DLD1 (cell line): ENCODE measurements around the gene ZKSCAN3.
"Not testable (repeated sequence)": the region's sequence is repeated elsewhere in the genome, so short reads cannot be mapped to it uniquely, and the experiment has no call there.

Experiments
- in situ Hi-C: cut with HindIII; loops from 2 replicates; pipeline ENCODE4 v1.10.0; 2017; ENCODE audit warnings: low sequenced_read_pairs

ZKSCAN3 gene

DNA sequence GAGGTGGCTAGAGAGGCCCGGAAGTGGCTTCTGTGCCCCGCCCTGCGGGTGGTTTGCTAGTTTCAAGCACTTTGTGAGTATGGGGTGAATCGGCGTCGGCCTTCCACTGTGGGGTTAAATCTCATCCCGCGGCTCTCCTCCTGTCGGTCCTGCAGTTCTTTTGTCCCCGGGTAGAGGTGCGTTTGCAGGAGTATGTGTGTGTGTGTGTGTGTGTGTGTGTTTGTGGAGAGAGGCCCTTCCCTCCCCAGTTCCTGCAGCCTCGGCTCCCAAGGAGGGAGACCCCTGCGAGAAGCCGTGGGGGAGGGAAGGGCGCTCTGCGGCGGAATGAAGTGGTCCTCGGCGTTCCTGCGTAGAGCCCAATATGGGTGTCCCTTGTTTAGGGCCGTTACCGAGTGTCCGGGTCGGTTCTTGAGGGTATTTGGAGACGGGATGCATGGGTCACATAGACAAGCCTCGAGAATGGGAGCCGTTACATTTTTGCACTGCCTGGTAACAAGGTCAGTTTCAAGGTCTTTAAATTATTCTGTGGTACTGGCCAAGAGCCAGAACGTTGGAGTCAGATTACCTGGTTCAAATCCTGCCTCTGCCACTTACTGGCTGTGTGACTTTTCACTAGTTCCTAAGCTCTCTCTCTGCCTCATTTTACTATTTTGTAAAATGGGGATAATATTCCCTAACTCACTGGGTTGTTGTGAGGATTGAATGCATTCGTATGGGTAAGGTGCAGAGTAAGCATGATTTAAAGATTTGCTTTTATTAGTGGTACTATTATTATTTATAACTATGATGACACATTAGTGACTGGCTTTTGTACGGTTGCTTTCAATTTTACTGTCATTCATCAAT is at the start of gene ZKSCAN3:
ZKSCAN3 (plus strand) TSS at position 56 of the 846 bp plus-strand sequence. CDS start 9,640 bp downstream, outside the sequence.
- in situ Hi-C loops, result no loop called here

DNA sequence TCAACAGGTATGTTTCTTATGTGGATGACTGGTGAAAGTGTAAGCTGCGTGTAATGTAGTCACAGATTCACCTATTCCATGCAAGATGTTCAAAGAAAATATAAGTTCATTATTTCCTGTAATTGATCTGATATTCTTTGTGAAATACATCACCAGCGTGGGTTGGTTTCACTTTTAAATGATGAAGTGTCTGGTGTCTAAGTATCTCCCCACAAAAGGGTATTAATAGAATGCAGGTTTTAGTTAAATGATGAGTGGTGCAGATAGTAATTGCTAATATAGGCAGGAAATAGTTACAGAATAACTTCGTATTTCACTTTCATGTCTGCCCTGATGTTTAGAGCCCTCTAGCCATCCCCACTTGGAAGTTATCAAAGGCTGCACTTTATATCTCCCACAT is 46.2 kb upstream of the ZKSCAN3 start:
- in situ Hi-C loops, result no loop called here

DNA sequence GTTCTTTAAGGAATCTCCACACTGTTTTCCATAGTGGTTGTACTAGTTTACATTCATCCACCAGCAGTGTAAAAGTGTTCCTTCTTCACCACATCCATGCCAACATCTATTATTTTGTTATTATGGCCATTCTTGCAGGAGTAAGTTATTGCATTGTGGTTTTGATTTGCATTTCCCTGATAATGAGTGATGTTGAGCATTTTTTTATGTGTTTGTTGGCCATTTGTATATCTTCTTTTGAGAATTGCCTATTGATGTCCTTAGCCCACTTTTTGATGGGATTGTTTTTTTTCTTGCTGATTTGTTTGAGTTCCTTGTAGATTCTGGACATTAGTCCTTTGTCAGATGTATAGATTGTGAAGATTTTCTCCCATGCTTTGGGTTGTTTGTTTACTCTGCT is 43.4 kb upstream of the ZKSCAN3 start:
- in situ Hi-C loops, result not testable (repeated sequence)

DNA sequence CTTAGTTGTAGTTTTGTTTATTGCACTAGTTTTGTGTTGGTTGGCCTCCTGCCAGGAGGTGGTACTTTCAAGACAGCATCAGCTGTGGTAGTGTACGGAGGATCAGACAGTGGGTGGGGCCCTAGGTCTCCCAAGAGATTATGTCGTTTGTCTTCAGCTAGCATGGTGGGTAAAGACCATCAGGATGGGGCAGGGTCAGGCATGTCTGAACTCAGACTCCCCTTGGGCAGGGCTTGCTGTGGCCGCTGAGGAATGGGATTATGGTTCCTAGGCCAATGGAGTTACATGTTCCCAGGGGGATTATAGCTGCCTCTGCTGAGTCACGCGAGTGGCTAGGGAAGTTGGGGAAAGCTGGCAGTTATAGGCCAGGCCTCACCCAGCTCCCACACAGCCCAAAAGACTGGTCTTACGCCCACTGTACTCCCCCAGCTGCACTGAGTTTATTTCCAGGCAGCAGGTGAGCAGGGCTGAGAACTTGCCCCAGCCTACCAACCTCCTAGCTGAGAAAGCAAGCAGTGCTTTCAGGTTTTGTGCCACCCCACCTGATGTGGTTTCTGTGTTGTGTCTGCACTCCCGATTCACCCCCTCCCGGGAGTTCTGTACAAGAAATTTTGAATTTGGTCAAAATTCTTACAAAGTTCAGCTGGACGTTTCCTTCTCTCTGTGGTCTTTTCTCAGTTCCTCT is 38.5 kb upstream of the ZKSCAN3 start:
- in situ Hi-C loops, result no loop called here

DNA sequence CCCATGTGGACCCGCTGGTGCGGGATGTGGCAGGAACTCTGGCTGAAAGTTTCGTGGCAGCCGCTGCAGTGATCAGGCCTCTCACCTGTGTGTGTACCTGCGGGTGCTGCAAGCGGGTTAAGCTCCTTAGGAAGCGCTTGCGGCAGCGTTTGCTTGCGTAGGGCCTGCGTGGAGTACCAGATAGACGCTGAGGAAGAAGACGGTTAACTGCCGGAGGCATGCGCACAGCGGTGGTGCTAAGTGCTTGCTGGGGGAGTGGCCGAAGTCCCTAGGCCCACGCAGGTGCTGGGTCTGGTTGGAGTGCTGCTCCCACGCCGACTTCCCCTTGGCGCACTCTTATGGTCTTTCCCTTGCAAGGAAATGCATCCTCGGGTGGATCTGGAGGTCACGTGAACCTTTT is 36.8 kb upstream of the ZKSCAN3 start:
- in situ Hi-C loops, result no loop called here

DNA sequence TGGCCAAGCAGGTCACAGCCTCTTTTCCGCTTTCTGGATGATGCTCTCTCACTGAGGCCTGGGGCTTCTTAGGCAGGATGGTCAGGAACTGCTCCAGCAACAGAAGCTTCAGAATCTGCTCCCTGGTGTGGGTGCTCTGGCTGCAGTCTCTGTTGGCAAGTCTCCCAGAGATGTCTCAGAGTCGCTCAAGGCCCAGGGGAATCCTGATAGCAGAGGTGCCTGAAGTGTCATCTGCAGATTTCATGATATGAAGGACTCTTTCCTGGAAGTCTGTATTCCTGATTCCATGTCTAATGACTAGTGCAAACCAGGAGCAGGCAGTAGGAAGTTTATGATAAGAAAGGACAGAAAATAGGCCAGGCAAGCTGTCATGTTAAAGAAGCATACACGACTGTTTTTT is 34.1 kb upstream of the ZKSCAN3 start:
- in situ Hi-C loops, result no loop called here

DNA sequence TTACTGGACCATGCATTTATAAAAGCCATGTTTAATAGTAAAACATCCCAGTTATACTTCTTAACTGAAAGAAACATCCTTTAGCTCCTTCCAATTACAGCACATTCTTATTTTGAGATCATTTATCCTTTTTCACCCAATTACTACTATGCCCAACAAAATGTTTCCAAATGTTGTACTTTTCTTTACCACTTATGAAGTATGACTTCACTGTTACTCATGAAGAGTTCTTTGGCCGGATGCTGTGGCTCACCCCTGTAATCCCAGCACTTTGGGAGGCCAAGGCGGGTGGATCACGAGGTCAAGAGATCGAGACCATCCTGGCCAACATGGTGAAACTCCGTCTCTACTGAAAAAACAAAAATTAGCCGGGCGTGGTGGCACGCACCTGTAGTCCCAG is 31.9 kb upstream of the ZKSCAN3 start:
- in situ Hi-C loops, result not testable (repeated sequence)

DNA sequence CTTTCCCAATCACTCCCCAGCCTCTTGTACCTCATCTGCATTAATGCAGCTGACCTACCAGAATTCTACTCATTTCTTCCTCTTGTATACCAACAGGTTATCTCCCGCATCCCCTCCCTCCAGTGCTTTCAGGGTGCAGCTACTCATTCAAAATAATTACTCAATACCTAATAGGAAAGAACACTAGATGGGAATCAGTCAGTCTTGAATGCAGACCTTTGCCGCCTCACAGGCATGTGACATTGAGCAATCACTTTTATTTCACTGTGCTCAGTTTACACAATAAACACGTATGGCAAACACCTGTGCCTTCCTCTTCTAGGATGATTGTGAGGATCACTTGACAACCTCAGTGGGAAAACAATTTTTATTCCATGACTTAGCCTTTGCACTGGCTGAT is 27.1 kb upstream of the ZKSCAN3 start:
- in situ Hi-C loops, result no loop called here

DNA sequence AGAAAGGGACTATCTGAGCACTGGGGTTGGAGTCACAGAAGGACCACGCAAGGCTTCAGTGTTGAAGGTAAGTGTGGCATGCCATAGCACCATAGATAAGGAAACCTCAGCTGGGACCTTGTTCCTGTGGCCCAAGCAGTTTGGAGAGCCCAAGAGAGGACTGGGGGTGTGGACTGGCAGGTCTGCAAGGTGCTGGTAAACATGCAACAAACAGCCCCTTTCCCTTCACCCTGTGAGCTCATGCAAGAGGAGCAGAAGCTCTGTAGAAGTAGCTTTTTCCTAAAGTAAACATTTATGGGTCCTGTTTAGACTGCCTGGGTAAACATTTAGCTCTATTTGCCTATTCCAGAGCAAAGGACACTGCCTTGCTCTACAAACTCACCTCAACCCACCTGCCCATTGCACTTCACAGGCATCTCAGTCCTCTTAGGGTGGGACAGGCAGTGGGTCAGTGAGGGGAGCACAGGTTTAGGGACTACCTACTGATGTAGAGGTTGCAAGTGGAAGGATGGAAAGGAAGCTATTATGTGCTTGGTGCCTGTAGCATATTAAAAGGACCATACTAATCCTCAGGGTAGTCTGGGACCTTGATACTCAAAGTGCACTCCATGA is 25.8 kb upstream of the ZKSCAN3 start:
- in situ Hi-C loops, result no loop called here

DNA sequence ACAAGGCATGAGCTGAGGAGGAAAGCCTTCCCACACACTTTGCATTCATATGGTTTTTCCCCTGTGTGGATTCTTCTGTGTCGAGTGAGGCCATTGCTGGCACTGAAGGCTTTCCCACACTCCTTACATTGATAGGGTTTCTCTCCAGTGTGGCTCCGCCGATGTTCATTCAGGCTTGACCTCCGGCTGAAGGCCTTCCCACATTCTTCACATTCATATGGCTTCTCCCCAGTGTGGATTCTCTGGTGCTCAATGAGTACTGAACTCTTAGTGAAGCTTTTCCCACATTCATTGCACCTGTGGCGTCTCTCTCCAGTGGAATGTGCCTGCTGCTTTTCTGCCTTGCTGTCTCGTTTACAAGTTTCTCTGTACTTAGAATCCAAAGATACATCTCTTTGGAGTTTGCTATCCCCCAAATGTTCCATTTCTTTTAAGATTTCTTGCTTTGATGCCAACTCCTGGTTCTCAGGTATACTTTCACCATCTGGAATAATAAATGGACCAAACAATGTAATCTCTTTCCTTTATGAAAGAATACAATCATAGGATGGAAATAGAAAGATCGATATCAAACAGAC is 23.3 kb upstream of the ZKSCAN3 start:
- in situ Hi-C loops, result no loop called here

DNA sequence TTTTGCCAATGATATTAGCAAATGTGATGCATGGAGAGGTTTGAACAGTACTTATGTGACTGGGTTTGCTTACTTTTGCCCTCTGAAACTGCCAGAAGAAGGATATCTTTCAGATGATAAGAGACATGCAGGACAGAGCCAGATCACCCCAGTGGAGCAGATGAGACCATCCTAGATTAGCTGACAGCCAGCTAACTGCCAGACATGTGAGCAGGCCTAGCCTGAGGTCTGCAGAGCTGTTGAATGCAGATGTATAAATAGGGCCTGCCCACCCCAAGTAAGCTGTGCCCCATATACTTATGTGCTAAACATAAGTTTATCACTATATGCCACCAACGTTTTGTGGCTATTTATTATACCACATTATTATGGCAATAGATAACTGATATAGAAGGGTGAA is 19.7 kb upstream of the ZKSCAN3 start:
- in situ Hi-C loops, result no loop called here

DNA sequence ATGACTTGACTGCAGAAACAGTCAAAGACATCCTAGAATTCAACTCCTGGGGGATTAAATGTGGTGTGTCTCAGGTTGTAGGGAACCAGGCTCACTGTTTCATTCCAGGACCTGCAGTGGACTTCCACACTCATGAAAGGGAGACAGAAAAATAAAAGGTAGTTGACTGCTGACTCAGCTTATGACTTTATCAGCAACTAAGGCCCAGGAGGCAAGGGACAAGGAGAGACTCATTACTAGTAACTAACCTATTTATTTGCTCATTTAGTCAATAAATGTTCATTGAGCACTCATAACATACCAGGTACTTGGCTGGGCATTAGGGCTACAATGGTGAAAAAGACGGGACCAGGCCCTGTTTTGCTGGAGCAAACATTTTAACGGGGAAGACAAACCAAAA is 16.7 kb upstream of the ZKSCAN3 start:
- in situ Hi-C loops, result no loop called here

DNA sequence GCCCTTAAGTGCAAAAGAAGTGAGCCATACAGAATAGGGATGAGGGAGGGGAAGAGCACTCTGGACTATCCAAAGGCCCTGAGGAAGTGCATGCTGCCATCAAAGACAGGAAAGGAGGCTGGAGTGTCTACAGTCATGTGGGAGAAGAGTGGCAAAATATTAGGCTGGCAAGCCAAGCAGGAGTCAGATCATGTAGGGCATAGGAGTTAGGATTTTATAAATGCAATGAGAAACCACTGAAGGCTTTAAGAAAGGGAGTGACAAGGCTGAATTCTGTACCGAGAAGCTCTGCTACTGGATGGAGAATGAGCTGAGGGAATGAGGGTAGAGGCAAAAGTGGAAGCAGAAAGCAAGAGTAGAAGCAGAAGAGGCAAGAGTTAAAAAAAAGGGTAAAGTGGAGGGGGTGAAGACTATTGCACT is 16.1 kb upstream of the ZKSCAN3 start:
- in situ Hi-C loops, result no loop called here

DNA sequence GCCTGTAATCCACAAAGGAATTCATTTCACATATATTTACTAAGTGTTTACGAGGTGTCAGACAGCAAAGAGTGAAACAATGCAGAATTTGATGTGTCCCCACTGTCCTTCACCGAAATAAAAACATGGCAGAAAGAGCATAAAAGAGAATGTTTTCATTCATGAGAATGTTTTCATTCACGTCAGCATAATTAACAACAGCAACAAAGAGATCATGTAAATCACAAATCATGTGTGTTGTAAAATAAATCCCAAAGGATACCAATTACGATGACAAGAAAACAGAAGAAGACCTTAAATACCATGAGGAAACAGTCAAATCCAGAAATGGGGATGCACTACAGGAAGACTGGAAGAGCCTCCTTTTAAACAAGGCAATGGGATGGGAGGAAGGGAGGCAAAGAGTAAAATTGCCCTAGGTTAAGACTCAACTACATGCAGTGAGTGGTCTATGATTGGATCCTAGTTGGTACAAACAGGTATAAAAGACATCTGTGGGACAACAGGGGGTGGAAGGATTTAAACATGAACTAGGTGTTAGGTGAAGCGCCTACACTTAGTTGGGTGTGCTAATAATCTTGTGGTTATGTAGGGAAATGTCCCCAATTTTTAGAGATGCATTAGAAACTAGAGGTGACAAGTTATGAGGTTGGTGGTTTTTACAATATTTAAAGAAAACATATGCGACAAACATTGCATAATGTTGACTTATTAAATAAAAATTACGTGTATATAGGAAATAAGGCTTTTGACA is 15.3 kb upstream of the ZKSCAN3 start:
- in situ Hi-C loops, result no loop called here

DNA sequence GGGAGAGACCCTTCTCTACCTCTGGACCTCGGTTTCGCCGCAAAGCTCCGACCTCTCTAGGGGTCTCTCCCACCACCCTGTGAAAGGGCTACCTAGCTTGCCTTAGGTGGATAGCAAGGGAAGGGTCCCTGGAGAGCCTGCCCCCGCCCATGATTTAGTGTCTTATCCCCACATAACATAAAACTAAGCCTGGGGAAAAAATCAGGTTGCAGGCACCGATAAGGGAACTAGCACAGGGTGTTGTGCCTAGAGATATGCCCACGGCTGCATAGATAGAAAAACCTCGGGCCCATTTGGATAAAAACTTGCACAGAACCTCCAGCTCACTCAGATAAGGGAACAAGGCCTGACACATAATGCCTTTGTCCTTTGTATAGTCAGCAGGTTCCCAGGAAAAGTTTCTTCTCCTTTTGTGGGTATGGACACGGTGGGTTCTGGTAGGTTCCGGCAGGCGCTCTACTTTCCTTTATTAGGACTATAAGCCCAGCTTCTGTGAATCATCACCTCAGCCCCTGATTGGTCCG is 14.6 kb upstream of the ZKSCAN3 start:
- in situ Hi-C loops, result no loop called here

DNA sequence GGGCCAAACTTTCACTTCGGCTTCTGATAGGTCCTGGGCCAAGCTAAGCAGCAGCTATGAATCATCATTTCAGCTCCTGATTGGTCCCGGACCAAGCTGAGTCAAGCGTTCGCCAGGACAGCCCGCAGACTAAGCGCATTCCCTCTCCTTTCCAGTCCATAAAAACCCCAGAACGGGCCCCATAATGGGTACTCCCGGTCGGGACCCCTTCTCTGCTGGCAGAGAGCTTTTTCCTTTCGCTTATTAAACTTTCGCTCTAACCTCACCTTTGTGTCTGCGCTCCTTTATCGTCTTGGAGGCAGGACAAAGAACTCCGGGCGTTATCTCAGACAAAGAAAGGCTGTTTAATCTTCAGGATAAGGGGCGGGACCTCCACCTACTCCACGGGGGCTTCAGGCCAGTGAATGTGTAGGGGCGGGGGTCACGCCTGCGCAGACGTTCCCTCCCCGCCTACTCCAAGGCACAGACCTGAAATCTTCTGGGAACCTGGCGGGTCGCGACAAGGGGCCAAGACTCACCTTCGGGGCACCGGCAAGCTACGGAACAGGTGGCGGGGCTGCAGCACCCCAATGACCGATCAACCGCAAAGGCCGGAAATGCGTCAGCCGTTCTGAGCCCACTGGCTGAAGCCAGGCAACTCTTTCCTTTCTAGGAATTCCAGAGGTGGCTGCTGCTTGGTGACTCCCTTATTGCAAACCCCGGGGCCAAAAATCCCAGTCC is 14.0 kb upstream of the ZKSCAN3 start, which contains the start of gene ZSCAN31:
ZSCAN31 (minus strand) TSS at position 585 of the 720 bp plus-strand sequence. CDS start 6,465 bp downstream, outside the sequence.
- in situ Hi-C loops, result no loop called here

DNA sequence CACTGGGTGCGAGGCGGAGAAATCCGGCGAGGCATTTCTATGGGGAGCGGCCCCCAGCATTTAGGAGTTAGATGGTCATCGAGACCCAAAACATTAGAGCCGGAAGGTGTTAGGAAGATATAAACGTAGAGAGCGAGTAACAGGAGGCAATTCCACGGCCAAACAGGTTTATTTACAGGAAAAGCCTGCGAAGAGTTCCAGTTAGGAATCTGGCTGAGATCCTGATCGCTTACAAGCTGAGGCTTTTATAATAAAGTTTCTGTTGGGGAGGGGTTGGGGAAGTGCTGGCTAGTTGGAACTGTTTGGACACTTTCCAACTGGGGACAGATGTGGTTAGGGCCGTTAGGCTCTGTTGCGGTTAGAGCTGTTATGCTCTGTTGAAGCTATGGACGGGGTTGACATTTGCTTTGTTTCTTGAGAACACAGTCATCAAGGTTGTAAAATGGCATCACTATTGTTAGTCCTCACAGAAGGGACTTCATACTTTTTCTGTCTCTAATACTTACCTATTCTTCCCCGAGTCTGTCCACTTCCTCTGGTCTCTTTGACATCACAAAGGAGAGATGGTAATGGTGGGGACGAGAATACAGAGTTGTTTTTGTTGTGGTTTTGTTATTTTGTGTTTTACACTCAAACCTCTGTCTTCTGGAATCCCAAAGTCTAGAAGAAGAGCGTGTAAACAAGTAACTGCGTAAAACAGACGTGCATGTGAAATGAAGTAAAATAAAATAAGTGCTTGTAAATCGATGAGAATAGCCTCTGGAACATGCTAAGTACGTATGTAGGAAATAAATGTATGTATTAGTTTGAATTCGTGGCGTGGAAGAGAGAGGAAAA is 13.2 kb upstream of the ZKSCAN3 start:
- in situ Hi-C loops, result no loop called here

DNA sequence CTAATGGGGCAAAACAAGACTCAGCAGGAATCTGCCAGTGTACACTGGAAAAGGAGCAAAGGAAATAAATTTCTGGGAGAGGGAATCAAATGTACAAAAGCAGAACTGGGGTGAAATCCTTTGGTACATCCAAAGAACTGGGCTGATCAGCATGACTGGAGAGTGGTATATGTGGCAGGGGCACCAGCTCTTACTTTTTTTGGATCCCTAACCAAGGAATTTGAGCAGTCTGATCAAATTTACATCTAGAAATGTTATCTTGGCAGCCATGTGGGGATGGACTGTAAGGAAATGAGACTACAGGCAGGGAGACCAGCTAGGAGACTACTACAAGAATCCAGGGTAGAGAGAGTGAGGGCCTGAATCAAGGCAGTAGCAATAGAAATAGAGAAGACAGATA is 12.6 kb upstream of the ZKSCAN3 start:
- in situ Hi-C loops, result no loop called here
